DND-41 (cell line): ENCODE data around the gene AGPAT4.

Experiments
- EZH2 ChIP-seq: IDR thresholded peaks from 3 replicates; pipeline ENCODE4 v1.6.1; 2012; ENCODE audit warnings: borderline replicate concordance, low read depth, mild to moderate bottlenecking, moderate library complexity, low read length, inconsistent platforms; ENCODE audit not compliant: severe bottlenecking
- TF ChIP-seq, protein P1 (sequence below): IDR thresholded peaks from 2 replicates; pipeline ENCODE4 v1.5.1; 2012; ENCODE audit warnings: borderline replicate concordance, low read length, moderate library complexity, mild to moderate bottlenecking; ENCODE audit not compliant: poor library complexity, severe bottlenecking; ENCODE audit errors: extremely low read depth

DNA sequence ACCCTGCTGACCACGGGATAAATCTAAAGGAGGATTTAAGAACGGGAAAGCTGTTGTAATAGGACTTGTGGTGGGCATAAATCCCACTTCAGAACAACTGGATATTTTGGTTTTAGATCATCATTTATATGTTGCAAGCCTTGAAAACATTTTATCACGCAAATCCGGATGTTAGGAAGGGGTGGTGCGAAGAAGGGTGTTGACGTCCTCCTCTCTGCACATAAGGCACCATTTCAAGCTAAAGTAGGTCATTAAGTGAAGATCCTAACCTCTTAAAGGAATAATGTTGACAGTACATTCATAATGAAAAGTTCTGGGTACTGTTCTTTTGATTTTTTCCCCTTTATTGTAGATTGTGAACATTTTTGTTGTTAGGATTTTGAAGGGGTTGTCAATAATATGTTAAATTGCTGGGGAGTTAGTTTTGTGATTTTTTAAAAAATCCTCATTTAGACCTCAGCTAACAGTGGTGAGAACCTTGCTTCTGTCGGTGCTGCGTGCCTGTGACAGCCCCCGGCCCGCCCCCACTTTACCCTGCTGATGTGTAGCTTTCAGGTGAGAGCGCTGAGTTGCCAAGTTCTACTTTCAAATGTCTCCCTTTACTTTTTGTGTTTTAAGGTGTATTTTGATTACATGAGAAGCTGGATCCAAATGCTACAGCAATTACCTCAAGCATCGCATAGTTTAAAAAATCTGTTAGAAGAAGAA is 193.4 kb downstream of the AGPAT4 start:
- TF ChIP-seq, protein P1, sequence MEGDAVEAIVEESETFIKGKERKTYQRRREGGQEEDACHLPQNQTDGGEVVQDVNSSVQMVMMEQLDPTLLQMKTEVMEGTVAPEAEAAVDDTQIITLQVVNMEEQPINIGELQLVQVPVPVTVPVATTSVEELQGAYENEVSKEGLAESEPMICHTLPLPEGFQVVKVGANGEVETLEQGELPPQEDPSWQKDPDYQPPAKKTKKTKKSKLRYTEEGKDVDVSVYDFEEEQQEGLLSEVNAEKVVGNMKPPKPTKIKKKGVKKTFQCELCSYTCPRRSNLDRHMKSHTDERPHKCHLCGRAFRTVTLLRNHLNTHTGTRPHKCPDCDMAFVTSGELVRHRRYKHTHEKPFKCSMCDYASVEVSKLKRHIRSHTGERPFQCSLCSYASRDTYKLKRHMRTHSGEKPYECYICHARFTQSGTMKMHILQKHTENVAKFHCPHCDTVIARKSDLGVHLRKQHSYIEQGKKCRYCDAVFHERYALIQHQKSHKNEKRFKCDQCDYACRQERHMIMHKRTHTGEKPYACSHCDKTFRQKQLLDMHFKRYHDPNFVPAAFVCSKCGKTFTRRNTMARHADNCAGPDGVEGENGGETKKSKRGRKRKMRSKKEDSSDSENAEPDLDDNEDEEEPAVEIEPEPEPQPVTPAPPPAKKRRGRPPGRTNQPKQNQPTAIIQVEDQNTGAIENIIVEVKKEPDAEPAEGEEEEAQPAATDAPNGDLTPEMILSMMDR = no peak
- no peak for TF ChIP-seq EZH2
